ENCODE results near the gene POFUT2.

Gene POFUT2

DNA sequence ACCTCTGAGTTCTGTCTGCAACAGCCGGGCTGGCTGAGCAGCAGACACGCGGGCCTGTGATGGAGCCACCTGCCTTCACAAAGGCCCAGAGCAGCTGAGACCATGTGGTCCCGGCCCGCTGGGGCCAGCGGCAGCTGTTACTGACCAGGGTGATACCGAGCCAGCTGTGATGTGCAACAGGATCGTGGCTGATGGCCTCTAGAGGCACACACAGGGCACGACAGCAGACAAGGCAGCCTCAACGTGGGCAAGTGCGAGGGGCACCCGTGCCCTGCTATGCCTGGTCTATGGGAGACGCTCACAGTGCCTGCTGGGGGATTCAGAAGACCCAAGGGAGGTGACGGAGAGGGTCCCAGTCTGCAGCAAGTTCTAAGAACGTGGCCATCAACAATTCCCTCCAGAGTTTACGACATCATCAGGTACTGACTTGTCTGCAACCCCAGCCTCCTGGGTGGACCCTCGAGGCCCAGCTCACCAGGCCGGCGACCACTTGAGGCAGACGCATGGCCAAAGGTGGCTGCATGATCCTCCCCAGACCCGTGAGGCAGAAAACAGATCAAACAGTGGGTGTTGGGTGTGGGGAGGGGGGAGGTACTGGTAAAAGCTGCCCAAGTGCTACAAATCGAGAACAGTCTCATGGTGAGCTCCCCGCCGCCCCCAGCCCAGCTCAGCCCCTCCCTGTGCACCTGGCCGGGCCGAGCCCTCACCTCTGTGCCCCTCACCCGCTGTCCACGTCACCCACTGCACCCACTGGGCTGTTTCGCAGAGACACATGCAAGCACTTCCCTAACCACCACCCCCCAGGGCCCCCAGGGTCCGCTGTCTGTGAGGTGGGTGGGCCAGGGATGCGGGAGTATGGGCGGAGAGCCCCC is 6.0 kb downstream of the POFUT2 start:
- no peak for DNase-seq

DNA sequence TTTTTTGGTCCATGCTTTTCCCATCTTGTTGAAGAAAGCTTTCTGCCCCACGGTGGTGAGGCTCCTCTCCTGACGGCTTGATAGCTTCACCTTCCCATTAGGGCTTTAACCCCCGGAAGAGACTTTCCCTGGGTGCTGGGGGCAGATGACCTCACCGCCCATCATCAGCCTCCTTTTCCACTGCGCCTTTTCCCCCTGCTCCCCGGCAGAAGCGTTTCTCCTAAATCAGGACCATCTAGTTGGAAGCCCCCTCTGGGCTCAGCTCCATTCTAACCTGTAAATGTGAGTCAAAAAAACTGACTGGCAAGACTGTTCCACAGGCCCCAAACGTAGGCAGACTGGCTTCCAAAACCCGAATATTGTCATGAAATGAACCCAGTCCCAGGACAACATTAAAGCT is 6.7 kb downstream of the POFUT2 start:
- DNase-seq, result no peak

DNA sequence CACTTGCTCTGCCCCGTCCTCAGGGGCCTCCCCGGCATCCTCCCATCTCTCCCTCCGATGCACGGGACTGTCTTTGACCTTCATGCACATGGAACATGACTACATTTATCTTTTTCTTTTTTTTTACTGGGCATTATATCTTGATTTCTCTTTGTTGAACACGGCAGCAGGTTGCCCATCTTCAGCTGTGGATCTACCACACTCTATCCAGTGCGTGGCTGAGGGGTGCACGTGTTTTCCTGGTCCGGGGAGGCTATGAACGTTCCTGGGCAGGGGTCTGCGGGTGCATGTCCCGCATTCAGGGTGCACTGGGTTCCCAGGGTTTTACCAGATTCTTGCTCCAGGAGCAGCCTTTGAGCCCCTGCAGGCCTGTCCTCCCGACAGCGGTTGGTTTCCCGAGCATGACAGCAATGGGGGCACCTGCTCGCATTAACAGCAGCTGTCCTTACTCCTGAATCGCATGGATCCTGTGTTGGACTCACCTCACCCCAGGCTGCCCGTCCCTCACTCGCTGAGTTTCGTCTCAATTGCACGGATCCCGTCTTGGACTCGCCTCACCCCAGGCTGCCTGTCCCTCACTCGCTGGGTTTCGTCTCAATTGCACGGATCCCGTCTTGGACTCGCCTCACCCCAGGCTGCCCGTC is 7.4 kb downstream of the POFUT2 start:
- DNase-seq, result no peak

DNA sequence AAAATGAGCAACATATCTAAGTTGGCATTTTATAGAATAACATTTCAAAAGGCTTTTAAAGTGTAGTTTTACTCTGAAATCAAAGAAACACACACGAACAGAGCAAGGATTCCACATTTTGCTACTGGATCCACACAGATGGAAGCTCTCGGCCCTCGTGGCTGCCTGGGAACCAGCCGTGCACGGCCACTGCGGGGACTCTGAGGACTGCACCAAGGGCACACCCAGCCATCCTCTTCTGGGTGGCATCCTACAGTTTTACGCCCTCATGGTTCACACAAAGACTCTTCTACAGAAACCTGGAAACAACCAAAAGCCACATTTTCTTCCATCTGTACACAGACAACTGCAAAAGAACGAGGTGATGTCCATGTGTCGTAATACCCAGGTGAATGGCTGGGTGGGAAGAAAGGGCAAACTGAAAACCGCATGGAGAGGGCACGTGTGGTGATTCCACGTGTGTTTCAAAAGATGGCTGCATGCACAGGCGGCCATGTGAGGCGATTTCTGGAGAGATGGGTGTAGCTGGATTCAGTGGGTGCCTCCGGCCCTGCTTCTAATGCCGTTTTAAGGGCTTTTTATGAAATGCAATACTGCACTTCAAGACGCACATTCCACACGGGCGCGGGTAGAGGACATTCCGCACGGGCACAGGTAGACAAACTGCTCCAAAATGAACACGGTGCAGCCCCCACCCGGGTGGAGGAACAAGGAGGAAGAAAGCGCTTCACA is 8.1 kb downstream of the POFUT2 start:
- DNase-seq, result no peak

DNA sequence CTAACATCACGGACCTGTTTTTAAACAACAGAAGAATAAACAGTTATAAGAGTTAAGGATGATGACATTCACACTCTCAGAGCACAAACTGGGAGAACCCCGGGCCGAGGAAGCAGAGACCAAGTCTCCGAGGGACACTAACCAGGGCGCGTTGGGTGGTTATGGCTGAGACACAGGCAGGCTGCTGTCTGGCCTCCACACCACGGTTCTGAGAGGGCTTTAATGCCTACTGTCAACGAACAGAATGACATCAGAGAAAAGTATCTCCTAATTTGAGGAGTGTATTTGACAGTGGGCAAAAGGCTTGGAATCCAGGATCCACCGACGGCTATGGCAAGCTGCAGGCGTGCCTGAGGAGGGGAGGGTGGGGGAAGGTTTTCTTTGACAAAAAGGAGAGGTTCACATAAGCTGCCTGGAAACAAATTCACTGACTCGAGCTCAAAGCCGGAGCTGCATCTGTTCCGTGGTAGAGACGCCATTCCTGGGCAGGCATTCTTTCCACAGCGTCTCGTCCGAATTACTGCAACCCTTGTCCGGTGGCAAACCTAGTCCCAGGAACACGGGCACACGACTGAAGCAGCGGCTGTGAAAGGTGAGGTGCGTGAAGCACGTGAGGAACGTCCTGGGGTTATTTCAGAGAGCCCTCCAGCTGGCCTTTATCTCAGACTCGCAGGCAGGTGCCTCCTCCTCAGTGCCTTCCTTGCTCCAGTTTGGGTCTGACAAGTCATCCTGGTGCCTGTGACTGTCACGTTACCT is 9.4 kb downstream of the POFUT2 start:
- no peak for DNase-seq

DNA sequence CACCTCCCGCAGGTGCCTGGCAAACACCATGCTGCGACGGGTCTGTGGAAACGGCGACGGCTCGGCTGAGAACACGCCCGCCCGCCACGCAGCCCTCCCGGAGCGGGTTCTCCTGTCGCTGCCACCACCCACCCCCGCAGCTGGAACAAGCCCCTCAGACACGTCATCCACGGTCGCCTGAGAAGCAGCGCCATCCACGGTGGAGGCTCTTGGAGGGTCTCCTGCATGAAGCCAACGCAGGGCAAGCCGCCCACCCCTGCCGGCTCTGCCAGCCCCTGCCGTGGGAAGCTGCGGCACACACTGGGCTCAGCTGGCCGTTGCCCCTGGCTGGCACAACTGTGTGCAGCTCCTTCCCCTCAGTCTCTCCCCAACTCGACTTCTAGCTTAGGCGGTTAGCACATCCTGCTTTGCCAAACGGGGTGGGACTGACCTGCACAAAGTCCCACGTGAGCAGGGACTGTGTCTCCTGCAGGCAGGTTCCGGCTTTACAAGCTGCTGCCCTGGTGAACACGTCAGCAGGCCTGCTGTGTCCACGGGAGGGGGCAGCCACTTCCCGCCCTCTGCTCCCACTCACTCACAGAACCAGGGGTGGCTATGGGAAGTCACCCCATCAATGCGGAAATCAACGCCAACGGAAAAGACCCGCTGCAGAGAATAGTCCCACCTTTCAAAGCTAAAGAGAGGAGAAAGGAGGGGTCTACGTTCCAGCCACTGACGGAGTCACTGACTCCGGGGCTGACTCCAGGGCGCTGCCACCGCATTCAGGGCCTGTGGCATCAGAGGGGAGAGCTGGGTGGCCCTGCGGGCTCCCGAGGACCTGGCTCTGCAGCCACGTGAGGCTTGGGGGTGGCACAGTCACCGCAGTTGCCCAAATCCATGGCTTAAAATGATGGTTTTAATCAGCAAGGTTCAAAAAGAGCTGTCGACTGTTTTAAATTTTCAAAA is 10.3 kb downstream of the POFUT2 start:
- no peak for DNase-seq

DNA sequence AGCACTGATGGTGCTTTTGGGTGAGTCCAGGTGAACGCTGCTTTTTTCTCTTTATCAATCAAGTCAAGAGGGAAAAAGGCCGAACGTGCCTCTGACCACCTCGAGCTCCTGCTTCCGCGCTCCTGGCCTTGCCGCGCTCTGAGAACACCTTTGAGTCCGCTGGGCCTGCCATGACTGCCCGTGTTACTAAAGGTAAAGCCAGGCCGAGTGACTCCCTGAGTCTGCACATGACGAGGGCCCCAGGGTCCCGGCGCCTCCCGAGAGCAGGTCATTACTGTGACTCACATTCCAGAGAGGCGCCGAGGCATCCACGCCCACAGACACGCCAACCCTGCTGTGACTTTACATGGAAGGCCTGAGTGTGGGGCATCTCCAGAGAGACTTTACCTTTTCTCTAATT is 11.1 kb downstream of the POFUT2 start:
- DNase-seq, result no peak

DNA sequence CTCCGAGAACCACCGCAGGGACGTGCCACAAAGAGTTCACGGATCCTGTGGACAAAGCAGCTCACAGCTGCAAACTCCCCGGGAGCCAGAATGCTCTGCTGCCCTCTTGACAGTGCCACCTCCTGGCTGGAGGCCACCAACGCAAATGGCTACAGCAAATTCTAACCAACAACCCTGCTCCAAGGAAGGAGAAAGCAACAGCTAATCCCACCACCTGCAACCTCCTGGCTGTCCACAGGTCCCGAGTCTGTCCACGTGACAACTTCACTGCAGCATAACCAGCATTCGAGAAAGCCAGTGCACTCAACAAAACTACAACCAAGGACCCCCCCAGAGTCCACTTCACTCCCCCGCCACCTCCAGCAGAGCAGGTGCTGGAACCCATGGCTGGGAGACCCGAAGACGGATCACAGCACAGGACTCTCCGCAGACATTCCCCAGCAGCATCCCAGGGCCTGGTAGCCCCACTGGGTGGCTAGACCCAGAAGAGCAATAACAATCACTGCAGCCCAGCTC is 17.3 kb downstream of the POFUT2 start:
- no peak for DNase-seq

DNA sequence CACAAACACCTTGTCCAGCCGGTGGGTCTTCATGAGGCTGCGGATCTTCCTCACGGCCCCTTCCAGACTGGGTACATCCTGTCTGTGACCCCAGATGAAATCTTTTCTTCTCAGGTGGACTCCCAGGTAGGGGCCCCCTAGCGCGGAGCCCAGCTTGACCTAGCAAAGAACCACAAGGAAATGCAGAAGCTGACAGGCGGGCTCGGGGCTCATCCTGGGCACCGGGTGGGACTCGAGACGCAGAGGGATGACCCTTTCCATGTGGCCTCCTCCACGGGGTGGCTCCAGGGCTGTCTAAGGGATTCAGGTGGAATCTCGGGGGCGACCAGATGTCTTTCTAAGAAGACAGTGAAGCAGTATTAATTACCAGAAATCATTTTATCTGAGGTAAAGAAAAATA is 17.8 kb downstream of the POFUT2 start:
- DNase-seq, result no peak

DNA sequence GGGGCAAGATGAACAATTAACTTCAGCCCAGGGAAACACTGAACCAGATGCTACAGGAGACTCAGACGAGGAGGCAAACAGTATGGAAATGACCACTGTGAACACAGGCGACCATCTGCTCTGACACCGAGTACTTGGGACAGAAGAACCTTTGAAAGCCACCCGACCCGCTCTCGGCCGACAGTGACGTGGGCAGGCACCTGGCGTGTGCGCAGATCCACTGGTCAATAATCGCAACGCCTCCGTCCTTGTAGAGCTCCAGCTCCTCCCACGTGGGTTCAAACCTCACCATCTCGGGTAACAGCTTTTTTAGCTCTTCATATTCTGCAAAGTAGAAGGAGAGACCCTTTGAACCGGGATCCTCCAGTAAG is 20.3 kb downstream of the POFUT2 start:
- DNase-seq, result no peak

DNA sequence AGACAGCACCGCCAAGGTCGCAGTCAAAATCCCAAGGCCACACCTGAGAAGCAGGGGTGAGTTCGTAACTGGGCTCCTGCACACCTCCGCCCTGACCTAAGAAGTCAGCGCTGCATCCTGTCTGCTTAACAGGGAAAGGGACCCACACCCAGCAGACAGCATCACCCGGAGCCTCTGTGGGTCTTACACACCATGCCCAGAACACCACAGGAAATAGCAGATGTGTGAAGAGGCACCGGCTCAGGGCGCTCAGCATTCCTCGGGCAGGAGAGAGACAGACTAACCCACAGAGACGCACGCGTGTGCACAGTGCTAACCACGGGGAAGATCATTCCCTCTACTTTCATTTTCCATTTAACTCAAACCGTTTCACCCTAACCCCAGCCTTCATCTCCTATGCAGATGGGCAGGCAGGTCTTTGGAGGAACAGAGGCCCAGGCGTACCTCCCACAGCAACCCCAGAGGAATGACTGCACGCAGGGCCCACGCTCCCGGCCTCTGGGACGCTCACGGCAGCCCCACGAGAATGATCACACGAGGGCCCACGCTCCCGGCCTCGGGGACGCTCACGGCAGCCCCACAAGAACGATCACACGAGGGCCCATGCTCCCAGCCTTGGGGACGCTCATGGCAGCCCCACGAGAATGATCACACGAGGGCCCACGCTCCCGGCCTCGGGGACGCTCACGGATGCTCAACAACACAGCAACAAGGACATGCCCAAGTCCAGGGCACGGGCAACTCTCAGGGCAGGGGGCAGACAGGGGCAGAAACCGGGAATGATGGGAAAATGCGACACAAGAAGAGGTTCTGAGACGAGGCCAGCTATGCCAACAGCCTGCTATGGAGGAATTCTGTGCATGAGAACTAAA is 20.9 kb downstream of the POFUT2 start:
- DNase-seq, result no peak

DNA sequence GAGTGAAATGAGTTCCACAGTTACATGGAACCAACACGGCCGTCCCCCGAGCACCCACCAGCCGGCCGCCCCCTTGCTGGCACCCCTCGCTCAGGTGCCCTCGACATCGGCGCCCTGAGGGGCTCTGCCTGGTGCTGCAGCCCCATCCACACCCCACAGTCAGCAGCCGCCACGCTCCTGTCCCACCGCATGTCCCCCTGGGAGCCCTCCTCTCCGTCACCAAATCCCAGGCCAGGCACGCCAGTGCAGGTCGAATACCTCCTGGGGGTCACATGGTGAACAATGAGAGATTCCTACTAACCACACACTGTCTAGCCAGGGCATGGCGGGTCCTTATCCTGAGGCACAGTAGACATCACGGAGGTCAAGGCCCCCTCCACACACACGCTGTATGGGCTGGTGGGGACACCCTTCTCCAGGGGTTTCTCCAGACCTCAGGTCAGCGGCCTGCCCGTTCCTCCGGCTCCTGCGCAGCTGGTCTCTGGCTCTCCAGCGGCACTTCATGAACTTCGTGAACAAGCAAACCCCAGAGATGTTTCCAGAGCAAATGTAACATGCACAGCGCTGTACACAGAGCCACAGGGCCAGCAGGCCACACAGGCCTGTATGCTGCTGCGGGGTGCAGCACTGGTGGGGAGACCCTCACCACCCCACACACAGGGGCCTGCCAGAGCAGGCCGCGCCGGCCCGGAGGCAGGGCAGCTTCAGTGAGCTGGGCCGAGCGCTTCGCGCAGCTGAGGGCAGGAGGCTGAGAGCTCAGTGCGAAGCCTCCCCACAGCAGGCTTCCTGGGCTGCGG is 21.8 kb downstream of the POFUT2 start:
- DNase-seq, result no peak

DNA sequence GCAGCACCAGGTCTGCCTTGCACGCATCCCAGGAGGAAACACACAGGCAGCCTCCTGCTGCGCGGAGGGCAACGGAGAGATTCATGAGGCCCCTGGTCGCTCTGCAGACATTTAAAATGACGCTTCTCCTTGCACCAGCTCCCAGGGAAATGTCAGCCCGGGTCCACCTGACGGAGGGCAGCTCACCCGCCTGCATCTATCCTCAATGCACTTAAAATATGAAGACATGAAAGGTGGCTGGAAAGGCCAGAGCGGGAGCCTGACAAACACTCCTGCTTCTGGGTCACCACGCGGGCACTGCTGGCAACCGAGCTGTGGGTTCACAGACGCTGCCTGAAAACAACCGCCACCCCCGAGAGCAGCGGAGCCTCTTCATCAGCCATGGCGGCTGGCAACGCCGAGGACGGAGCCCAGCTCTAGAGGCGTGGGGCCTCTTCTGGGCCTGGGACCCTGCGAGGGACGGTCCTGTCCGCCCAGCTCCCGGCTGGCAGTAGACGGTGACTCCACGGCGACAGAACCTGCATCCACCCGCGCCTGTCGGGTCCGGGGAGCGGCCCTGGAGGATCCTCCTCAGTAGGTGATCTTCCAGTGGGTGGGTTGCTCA is 22.7 kb downstream of the POFUT2 start:
- no peak for DNase-seq

DNA sequence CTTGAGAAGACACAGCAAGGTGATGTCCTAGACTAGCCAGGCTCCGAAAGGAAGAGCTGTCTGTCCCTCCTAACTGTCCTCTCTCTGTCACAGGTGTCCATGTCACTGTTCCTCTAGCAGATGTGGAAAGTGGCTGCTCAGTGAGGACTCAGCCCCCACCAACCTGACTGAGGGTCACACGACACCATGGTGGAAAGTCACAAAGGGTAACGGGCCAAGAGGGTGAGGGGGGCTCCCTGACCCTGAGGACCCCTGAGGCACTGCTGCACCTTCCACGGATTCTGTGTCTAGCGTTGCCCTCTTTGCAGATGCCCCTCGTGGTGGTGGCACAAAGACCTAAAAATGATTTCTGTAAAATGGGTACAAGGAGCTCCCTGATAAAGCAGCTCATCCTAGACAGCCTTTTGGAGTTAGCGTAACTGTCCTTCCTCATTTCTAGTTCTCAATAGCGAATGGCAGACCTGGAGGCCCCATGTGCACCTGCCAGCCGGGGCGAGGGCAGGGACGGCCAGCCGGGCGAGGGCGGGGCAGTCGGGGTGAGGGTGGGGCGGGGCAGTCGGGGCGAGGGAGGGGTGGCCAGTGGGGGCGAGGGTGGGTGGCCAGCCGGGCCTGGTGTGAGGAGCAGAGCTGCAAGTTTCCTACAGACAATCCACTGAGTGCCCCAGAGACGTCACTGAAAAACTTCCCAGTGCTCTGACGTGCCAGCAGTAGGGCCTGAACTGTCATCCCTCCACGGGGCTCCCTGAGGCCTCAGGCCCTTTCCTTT is 23.4 kb downstream of the POFUT2 start:
- no peak for DNase-seq

DNA sequence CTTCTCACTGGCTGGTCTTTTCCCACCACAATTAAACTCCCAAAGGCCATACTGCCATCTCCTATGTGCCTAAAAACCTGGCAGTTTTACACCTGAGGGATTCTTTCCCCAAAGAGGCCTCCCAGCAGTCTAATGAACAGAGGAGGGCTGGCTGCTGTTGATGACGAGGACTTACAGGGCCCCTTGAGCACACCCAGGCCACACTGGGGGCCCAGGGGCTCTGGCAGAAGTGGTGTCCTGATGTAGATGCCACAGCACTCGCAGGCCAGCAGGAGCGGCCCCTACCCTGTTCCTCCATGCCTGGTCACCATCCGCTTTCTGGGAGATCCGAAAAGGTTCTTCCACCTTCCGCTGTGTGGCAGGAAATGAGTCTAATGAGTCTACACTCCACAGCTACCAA is 24.2 kb downstream of the POFUT2 start:
- DNase-seq, result no peak

DNA sequence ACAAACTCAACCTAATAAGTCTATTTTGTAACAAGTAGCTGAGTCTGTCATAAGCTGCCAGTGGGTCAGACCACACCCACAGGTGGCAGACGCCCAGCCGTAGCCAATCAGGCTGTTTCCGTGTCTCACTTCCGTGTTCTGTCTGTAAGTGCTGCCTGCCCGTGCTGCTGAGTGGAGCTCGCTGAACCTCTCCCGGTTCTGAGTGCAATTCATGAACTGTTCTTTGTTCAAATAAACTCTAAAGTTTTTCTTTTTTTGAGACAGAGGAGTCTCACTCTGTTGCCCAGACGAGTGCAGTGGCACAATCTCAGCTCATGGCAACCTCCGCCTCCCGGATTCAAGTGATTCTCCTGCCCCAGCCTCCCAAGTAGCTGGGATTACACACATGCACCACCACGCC is 25.1 kb downstream of the POFUT2 start:
- no peak for DNase-seq

DNA sequence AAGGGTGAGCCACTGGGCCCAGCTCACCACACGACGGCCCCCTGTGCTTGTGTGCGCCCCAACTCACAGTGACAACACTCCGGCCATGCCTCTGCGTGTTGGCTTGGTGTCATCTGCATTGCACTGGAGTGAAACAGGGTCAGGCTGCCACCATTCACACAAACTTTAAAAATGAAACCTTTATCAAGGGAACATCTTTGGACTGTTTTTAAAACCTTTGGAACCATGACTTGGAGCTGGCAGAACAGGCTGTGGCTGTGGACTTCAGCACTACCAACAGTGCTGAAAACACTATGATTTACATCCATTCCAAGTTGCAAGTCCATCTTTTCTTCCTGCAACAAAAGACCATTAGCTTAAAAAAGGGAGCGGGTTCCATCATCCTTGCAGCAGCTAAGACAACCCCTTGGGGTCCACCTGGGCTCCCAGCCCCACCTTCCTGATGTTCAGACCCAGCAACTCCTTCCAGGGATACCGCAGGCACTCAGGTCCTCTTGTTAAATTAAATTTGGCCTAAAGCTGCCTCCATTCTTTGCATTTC is 25.6 kb downstream of the POFUT2 start:
- no peak for DNase-seq

DNA sequence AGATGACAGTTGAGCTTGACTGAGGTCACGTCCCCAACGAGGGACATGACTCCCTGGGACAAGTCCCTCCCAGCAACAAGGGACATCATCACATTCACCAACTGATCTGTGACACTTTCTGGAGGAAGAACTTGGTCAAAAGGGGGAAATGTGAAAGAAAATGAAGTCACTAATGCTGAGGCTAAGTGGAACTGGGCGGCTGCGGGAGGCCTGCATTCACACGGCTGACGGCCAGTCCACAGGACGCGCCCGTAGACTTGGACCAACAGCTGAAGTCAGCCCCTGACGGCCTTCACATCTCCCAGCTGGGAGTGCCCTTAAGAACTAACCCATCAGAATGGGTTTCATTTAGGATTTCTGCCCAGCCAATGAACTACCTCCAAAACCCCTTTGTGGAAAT is 26.6 kb downstream of the POFUT2 start:
- DNase-seq, result no peak

All from activated gamma-delta T cell (primary cell).